HL-60 (cell line): ENCODE results near the gene ASAP3.

ENCODE experiments used
- DNase-seq, 2 experiments: peaks; one replicate each; pipeline ENCODE4 v3.0.0-alpha.2; 2010 to 2020; ENCODE audit warnings: low read depth in 1 of 2, low spot score in 1 of 2
- H3K27ac ChIP-seq: fragments of 250-450 bp; sonication (Bioruptor Pico); replicated peaks from 2 replicates; pipeline ENCODE4 v1.5.1; 2020; ENCODE audit warnings: mild to moderate bottlenecking, moderate library complexity
- H3K27me3 ChIP-seq: fragments of 250-450 bp; sonication (Bioruptor Pico); 2 replicates; pipeline ENCODE4 v1.5.1; 2021; ENCODE audit warnings: mild to moderate bottlenecking, moderate library complexity; ENCODE audit not compliant: insufficient read depth, poor library complexity, severe bottlenecking
- H3K4me3 ChIP-seq: replicated peaks from 2 replicates; pipeline ENCODE4 v1.5.1; 2011; ENCODE audit warnings: mild to moderate bottlenecking, control low read depth, low read length; ENCODE audit not compliant: insufficient read depth
- GABPA ChIP-seq: IDR thresholded peaks from 2 replicates; pipeline ENCODE4 v1.6.1; 2012; ENCODE audit warnings: low read depth
- POLR2AphosphoS5 ChIP-seq: IDR thresholded peaks from 2 replicates; pipeline ENCODE4 v1.6.1; 2012; ENCODE audit warnings: low read depth
- SPI1 ChIP-seq: IDR thresholded peaks from 2 replicates; pipeline ENCODE4 v1.6.1; 2012; ENCODE audit warnings: low read depth, mild to moderate bottlenecking, borderline replicate concordance
- TF ChIP-seq, protein P1 (sequence below): IDR thresholded peaks from 2 replicates; pipeline ENCODE4 v1.6.1; 2012; ENCODE audit warnings: low read depth; ENCODE audit not compliant: insufficient replicate concordance
- TF ChIP-seq, protein P2 (sequence below): IDR thresholded peaks from one replicate; pipeline ENCODE4 v1.5.1; 2011; ENCODE audit warnings: low read length, control low read depth, inconsistent platforms; ENCODE audit not compliant: insufficient read depth

Gene ASAP3

DNA sequence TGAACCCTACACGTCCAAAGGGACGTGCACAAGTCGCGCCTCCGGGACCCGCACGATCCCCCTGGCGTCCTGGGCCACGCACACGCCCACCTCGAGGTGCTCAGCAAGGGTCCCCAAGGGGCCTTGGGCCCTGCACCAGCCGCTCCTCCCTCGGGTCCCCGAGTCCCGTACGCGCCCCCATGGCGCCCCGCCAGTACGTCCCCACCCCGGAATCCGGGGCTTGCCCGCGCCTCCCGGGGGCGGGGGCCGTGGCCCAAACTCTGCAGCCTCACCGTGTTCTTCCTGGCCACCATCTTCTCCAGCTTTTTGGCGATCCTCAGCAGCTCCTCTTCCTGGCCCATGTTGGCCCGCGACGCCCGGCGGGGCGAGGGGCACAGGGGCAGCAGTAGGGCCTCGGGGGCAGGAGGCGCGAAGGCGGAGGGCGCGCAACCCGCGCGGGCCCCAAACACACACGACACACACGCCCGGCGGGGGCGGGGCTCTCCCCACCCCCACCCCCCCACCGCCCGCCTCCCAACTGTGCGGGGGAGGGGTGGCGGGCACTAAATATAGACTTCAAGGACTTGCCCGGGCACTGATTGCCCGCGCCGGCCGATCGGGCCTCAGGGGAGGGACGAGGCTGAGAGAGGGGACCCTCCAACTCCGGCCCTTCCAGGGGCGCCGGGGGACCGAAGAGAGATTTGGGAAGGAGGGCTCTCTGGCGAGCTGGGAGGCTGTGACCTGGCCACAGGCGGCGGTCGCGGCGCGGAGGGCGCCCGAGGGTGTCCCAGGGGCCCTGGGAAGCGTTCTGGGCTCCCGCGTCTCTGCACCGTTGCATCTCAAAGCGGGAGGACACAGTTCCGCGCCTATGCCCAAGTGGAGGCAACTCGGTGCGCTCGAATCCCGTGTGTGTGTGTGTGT is 59.4 kb downstream of the ASAP3 start, which contains the start of gene TCEA3:
Gene TCEA3 (minus strand): TSS at position 456 of the 900 bp plus-strand sequence. CDS start 115 bp downstream, at position 341.
- TF ChIP-seq, protein P1, sequence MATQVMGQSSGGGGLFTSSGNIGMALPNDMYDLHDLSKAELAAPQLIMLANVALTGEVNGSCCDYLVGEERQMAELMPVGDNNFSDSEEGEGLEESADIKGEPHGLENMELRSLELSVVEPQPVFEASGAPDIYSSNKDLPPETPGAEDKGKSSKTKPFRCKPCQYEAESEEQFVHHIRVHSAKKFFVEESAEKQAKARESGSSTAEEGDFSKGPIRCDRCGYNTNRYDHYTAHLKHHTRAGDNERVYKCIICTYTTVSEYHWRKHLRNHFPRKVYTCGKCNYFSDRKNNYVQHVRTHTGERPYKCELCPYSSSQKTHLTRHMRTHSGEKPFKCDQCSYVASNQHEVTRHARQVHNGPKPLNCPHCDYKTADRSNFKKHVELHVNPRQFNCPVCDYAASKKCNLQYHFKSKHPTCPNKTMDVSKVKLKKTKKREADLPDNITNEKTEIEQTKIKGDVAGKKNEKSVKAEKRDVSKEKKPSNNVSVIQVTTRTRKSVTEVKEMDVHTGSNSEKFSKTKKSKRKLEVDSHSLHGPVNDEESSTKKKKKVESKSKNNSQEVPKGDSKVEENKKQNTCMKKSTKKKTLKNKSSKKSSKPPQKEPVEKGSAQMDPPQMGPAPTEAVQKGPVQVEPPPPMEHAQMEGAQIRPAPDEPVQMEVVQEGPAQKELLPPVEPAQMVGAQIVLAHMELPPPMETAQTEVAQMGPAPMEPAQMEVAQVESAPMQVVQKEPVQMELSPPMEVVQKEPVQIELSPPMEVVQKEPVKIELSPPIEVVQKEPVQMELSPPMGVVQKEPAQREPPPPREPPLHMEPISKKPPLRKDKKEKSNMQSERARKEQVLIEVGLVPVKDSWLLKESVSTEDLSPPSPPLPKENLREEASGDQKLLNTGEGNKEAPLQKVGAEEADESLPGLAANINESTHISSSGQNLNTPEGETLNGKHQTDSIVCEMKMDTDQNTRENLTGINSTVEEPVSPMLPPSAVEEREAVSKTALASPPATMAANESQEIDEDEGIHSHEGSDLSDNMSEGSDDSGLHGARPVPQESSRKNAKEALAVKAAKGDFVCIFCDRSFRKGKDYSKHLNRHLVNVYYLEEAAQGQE: no peak
- no peak for TF ChIP-seq GABPA
- TF ChIP-seq, protein P2, sequence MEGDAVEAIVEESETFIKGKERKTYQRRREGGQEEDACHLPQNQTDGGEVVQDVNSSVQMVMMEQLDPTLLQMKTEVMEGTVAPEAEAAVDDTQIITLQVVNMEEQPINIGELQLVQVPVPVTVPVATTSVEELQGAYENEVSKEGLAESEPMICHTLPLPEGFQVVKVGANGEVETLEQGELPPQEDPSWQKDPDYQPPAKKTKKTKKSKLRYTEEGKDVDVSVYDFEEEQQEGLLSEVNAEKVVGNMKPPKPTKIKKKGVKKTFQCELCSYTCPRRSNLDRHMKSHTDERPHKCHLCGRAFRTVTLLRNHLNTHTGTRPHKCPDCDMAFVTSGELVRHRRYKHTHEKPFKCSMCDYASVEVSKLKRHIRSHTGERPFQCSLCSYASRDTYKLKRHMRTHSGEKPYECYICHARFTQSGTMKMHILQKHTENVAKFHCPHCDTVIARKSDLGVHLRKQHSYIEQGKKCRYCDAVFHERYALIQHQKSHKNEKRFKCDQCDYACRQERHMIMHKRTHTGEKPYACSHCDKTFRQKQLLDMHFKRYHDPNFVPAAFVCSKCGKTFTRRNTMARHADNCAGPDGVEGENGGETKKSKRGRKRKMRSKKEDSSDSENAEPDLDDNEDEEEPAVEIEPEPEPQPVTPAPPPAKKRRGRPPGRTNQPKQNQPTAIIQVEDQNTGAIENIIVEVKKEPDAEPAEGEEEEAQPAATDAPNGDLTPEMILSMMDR: no peak
- TF ChIP-seq SPI1: no peak
- TF ChIP-seq POLR2AphosphoS5: no peak
- Histone ChIP-seq H3K27ac (no peak within 1 kb of the TSS), H3K4me3 (no peak within 1 kb of the TSS), H3K27me3 (peaks cover 26% of the 10 kb centered on the region)
- DNase-seq: no peak

DNA sequence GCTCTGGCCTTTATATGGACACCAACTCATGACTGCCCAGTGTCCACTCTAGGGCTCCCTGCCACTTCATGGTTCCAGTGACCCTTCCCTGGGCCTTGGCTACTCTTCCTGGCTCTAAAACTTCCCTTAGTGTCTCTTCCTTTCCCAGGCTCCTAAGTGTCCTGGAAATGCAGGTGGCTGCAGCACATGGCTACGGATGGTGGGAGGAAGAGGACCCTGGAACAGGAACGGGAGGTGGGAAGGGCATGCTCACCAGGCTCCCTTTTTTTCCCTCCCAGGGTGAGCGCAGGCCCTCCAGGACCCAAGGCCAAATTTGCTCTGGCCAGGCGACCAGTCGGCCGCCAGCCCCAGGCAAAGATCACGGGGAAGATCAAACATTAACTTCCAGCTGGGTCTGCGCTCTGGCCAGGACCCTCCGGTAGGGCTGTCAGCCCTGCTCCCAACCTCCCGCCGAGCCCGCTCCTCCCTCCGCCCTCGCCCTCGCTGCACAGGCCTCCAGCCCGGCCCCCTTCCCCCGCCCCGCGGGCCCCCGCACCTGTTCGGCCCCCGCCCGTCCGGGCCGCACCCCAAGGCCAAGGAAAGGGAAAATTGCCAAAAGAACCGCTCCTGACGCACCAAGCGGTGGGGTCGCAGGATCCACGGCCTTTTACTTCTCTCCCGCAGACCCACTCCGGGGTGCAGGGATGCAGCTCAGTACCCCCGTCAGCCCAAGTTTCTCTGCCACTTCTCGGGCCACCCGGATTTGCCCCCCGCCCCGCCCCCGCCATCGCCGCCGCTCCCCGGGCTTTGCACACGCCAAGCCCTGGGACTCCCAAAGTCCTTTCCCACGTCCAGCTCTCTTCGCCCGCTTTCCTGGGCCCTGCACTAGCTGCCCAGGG is 60.3 kb downstream of the ASAP3 start:
- Histone ChIP-seq H3K27ac (no peak overlapping the region), H3K27me3 (peaks cover 26% of the 10 kb centered on the region), H3K4me3 (no peak overlapping the region)
- no peak for DNase-seq
- TF ChIP-seq GABPA (no peak), POLR2AphosphoS5 (no peak), SPI1 (no peak)
- TF ChIP-seq, protein P1: no peak
- TF ChIP-seq, protein P2: no peak

DNA sequence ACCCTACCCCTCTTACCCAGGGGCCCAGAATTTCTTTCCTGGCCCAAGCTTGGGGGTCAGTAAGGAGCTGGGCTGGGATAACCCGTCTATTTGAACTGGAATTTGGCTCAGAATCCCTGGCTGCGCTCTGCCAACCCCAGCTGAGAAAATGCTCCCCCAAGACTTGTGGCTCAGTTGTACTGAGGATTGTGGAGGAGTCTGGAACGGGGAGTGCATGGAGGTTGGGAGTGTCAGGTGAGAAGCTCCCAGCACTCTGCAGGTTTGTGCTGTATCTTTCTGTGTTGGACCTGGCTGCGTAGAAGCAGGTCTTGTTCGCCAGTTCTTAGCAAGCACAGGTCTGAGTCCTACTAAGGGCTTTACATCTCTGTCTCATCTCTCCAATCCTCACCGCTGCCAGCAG is 61.0 kb downstream of the ASAP3 start:
- no peak for DNase-seq
- TF ChIP-seq, protein P1: no peak
- TF ChIP-seq POLR2AphosphoS5: no peak
- TF ChIP-seq SPI1: no peak
- no peak for TF ChIP-seq GABPA
- TF ChIP-seq, protein P2: no peak
- no peak overlapping the region for H3K4me3 ChIP-seq
- H3K27me3 ChIP-seq: peaks cover 26% of the 10 kb centered on the region
- H3K27ac ChIP-seq: no peak overlapping the region
